GM21529 (cell line): ENCODE results near the gene XPC.

Source experiments
- ATAC-seq: cut with Tn5 transposase; IDR thresholded peaks from one replicate; pipeline ENCODE4 v1.9.1; 2021; ENCODE audit not compliant: unreplicated experiment

XPC gene

GRCh38 chr3:14172496-14172895 lies 5.9 kb downstream of the XPC start:
- no peak for ATAC-seq

GRCh38 chr3:14170531-14171159 lies 7.8 kb downstream of the XPC start:
- ATAC-seq: no peak

GRCh38 chr3:14169871-14170270 lies 8.5 kb downstream of the XPC start:
- no peak for ATAC-seq

GRCh38 chr3:14169435-14169834 lies 9.0 kb downstream of the XPC start:
- no peak for ATAC-seq

GRCh38 chr3:14166877-14167603 lies 11.4 kb downstream of the XPC start:
- ATAC-seq: no peak

GRCh38 chr3:14162178-14162577 lies 16.2 kb downstream of the XPC start:
- ATAC-seq: no peak

- no peak for ATAC-seq
Observed at GRCh38 chr3:14161282-14161681, 17.1 kb downstream of the XPC start.

- no peak for ATAC-seq
Observed at GRCh38 chr3:14159426-14159825, 19.0 kb downstream of the XPC start.

GRCh38 chr3:14158370-14158769 lies 20.0 kb downstream of the XPC start:
- no peak for ATAC-seq

GRCh38 chr3:14157951-14158350 lies 20.4 kb downstream of the XPC start:
- no peak for ATAC-seq

- ATAC-seq: no peak
Observed at GRCh38 chr3:14156843-14157561, 21.4 kb downstream of the XPC start.

GRCh38 chr3:14156201-14156600 lies 22.2 kb downstream of the XPC start:
- no peak for ATAC-seq

- ATAC-seq: no peak
Observed at GRCh38 chr3:14154895-14155440, 23.4 kb downstream of the XPC start.

- ATAC-seq: no peak
Observed at GRCh38 chr3:14154276-14154675, 24.1 kb downstream of the XPC start.

- no peak for ATAC-seq
Observed at GRCh38 chr3:14153663-14154062, 24.7 kb downstream of the XPC start.

- ATAC-seq: no peak
Observed at GRCh38 chr3:14152963-14153355, 25.4 kb downstream of the XPC start.

- ATAC-seq: no peak
Observed at GRCh38 chr3:14152233-14152962, 26.0 kb downstream of the XPC start.

GRCh38 chr3:14151471-14152083 lies 26.8 kb downstream of the XPC start:
- ATAC-seq: no peak

- no peak for ATAC-seq
Observed at GRCh38 chr3:14150491-14151230, 27.7 kb downstream of the XPC start.

- ATAC-seq: no peak
Observed at GRCh38 chr3:14150078-14150477, 28.3 kb downstream of the XPC start.
